Mammary epithelial cell (primary cell): ENCODE measurements around the gene WWC1.

Experiments used
- EZH2 ChIP-seq: IDR thresholded peaks from 2 replicates; pipeline ENCODE4 v1.6.1; 2012; ENCODE audit warnings: low read length, inconsistent platforms, borderline replicate concordance
- TF ChIP-seq, protein P1 (sequence below), 2 donors: IDR thresholded peaks in 1 of 2; conservative IDR thresholded peaks in 1 of 2; 2 replicates each; pipeline ENCODE4 v1.5.1; 2011 to 2012; ENCODE audit warnings: inconsistent platforms in 2 of 2, low read length in 2 of 2, mild to moderate bottlenecking in 2 of 2, control low read depth in 1 of 2, low read depth in 1 of 2; ENCODE audit not compliant: insufficient read depth in 1 of 2; ENCODE audit errors: extremely low read depth in 1 of 2

DNA sequence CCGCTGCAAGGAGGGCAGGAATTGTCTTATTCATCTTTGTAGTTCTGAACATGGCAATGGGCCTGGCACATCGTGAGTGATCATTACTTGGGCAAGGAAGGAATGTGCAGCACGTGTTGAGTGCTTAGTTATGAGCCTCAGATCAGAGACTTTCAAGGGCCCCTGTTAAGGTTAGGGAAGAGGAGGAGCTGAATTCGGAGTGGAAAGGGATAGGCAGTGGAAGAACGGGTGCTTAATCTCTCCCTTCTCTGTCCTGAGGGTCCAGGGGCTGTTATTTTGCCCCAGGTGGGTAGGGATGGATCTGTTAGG, 135.4 kb downstream of the WWC1 start:
- TF ChIP-seq, protein P1, sequence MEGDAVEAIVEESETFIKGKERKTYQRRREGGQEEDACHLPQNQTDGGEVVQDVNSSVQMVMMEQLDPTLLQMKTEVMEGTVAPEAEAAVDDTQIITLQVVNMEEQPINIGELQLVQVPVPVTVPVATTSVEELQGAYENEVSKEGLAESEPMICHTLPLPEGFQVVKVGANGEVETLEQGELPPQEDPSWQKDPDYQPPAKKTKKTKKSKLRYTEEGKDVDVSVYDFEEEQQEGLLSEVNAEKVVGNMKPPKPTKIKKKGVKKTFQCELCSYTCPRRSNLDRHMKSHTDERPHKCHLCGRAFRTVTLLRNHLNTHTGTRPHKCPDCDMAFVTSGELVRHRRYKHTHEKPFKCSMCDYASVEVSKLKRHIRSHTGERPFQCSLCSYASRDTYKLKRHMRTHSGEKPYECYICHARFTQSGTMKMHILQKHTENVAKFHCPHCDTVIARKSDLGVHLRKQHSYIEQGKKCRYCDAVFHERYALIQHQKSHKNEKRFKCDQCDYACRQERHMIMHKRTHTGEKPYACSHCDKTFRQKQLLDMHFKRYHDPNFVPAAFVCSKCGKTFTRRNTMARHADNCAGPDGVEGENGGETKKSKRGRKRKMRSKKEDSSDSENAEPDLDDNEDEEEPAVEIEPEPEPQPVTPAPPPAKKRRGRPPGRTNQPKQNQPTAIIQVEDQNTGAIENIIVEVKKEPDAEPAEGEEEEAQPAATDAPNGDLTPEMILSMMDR (conservative IDR thresholded peaks at IDR 0.05 in 1 of 2, IDR thresholded peaks at IDR 0.05 in 1 of 2; ENCODE audit: extremely low read depth in 1 of 2, insufficient read depth in 1 of 2, low read depth in 1 of 2, low read length in 2 of 2), result no peak
- no peak for TF ChIP-seq EZH2
